A673 (cell line): Measurements from ENCODE around the gene ADAMTSL1.

Source experiments
- EZH2 ChIP-seq: fragments of 200-600 bp; sonication (generic); IDR thresholded peaks from 2 replicates; pipeline ENCODE4 v1.6.1; 2017; ENCODE audit warnings: borderline replicate concordance, low read depth, mild to moderate bottlenecking, mixed read lengths, antibody characterized with exemption, low read length; ENCODE audit not compliant: poor library complexity, severe bottlenecking
- TF ChIP-seq, protein P1 (sequence below): fragments of 300-800, 200-600 bp; sonication (generic); conservative IDR thresholded peaks from 2 replicates; pipeline ENCODE4 v1.5.1; 2017; ENCODE audit warnings: low read depth, mild to moderate bottlenecking, antibody characterized with exemption, low read length, moderate library complexity, mixed read lengths

- TF ChIP-seq, protein P1, sequence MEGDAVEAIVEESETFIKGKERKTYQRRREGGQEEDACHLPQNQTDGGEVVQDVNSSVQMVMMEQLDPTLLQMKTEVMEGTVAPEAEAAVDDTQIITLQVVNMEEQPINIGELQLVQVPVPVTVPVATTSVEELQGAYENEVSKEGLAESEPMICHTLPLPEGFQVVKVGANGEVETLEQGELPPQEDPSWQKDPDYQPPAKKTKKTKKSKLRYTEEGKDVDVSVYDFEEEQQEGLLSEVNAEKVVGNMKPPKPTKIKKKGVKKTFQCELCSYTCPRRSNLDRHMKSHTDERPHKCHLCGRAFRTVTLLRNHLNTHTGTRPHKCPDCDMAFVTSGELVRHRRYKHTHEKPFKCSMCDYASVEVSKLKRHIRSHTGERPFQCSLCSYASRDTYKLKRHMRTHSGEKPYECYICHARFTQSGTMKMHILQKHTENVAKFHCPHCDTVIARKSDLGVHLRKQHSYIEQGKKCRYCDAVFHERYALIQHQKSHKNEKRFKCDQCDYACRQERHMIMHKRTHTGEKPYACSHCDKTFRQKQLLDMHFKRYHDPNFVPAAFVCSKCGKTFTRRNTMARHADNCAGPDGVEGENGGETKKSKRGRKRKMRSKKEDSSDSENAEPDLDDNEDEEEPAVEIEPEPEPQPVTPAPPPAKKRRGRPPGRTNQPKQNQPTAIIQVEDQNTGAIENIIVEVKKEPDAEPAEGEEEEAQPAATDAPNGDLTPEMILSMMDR = no peak
- TF ChIP-seq EZH2 = no peak
Observed at GRCh38 chr9:18550286-18550685, 76.3 kb downstream of the ADAMTSL1 start.
